Bone marrow (tissue), 2 donors: ENCODE data around the gene PCK2.

Source experiments
- DNase-seq, 2 donors: peaks; one replicate each; lab custom pipeline; 2025; lab: John Stamatoyannopoulos, UW

PCK2 gene

DNA sequence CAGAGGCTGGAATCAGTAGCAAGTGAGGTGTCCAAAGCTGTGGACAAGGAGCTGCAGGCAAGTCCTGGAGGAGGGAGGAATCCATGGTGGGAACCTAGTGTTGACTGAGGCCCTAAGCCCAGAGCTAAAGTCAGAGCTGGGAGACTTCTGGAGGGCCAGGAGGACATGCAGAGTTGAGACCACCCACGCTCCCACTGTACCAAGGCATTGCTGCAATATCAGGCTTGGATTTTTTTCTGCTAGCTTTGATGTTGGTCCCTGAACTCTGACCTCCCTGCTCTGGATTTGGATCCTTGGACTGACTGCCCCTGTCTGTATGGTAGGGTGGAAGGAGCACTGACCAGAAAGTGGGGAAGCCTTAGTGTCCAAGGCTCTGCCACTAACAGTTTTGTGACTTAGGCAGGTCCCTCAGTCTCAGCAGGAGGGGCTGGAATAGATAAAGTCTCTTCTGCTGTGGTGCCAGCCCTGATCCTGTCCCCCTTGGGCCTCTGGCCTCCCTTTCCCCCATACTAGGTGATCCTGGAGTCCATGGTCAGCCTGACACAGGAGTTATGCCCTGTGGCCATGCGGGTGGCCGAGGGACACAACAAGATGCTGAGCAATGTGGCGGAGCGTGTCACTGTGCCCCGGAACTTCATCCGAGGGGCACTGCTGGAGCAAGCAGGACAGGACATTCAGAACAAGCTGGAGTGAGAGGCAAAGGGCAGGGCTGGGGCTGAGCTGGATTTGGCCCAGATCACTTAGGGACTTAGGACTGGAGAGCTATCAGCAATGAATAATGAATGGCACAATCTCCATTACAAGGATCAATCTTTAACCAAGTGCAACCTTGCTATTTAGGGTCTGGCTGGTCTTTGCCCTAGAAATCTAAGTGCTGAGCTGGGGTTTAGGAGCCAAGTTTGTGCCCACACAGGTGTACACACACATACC lies 32.9 kb upstream of the PCK2 start:
- DNase-seq, result no peak

- DNase-seq, result no peak
Observed at GRCh38 chr14:24062216-24062980, 31.7 kb upstream of the PCK2 start.

DNA sequence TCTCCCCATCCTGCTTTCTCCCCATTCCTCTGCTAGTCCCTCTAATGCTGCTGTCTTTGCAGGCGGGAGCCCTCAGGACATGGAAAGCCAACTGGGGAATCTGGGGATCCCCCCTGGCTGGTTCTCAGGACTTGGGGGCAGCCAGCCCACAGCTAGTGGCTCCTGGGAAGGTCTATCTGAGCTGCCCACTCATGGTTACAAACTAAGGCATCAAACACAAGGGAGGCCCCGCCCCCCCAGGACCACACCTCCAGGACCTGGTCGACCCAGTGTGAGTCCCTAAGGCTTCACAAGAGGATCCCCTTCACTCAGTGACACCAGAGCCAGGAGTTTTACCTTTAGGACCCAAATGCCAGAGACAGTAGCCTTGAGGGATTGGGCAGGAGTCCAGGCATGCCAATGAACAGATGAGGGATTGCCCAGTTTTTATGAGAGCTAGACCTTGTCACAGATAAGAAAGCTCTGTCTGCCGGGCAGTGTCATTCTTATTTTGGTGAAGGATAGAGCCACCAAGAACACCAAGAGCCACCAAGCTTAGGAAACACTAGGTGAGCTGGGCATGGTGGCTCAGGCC lies 30.8 kb upstream of the PCK2 start:
- no peak for DNase-seq

GRCh38 chr14:24064091-24064795 lies 29.9 kb upstream of the PCK2 start:
- DNase-seq, result no peak

- DNase-seq, result no peak
Observed at GRCh38 chr14:24064856-24065255, 29.3 kb upstream of the PCK2 start.

GRCh38 chr14:24065408-24065807 lies 28.7 kb upstream of the PCK2 start:
- no peak for DNase-seq

GRCh38 chr14:24066496-24067132 lies 27.5 kb upstream of the PCK2 start:
- no peak for DNase-seq

DNA sequence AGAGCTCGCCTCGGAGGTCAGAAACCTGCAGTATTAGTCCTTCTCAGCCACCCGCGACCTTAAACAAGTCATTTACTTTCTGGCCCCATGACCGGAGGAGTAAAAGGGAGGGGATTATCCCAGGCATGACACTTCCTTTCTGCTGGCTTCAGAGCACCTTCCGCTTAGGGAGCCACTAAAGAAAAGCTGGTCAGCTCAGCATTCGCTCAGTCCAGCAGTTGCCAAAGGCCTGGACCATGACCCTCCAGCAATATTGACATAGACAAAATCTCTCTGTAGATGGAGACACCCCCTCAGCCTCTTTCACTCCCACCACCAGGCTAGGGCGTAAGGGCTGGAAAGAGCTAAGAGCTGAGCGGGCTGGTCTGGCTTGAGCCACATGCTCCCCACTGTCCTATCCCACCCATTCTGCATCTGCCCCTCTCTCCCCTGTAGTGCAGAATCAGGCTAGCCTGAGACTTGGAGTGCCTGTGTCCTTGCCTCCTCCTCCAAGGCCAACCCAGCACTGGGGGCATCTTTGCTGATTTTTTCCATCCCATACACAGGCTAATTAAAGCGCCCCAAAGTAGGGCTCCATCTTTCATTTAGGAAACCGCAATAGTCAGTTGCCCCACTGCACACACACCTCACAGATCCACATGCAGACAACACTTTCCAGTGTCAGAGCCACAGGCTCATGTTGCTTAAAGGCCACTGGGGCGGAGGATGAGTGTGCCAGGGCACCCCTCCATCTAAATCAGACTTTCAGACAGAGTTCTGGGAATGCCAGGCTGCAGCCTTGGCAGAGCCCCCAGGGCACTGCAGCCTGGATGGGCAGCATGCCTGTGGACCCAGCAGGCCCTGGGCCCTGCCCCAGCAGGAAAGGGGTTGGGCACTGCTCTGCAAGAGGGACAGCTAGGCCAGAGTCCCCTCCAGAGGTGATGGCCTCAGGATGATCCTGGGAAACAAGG lies 26.7 kb upstream of the PCK2 start:
- DNase-seq, result no peak

GRCh38 chr14:24068711-24069410 lies 25.2 kb upstream of the PCK2 start:
- DNase-seq, result no peak

GRCh38 chr14:24069411-24069735 lies 24.7 kb upstream of the PCK2 start:
- no peak for DNase-seq

GRCh38 chr14:24070285-24071143 lies 23.6 kb upstream of the PCK2 start:
- no peak for DNase-seq

GRCh38 chr14:24071144-24071697 lies 22.9 kb upstream of the PCK2 start, which contains the start of gene CPNE6:
Gene CPNE6, plus strand, starts transcription at chr14:24071562. Its CDS starts 1,375 bp downstream, at chr14:24072937.
- no peak for DNase-seq

- no peak for DNase-seq
Observed at GRCh38 chr14:24071836-24072430, 22.2 kb upstream of the PCK2 start.

DNA sequence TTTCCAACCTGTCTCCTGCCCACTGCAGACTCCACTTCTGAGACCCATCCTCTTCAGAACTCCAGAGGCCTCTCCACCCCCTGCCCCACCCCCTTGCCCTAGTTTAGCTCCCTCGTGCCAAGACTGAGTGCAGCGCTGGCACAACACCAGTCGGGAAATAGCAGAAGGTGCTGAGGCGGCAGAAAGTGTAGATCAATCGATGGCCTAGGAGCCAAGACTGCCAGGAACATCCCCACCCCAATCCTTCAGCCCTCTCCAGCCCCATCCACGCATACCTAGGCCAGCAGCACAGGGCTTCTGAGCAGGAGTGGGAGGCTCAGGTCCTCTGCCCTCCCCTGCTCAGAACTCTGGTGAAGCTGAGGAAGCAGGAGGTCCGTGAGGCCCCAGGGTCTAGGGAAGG lies 21.7 kb upstream of the PCK2 start:
- no peak for DNase-seq

GRCh38 chr14:24072881-24073877 lies 20.9 kb upstream of the PCK2 start:
- DNase-seq, result no peak

- no peak for DNase-seq
Observed at GRCh38 chr14:24074625-24075484, 19.3 kb upstream of the PCK2 start.
